GM12878 (cell line): Measurements from ENCODE around the gene MYL11.

Experiments
- EZH2 ChIP-seq: IDR thresholded peaks from 2 replicates; pipeline ENCODE4 v1.6.1; 2012; ENCODE audit warnings: low read depth, mild to moderate bottlenecking, control low read depth, inconsistent platforms, low read length, borderline replicate concordance; ENCODE audit not compliant: control insufficient read depth
- JUND ChIP-seq: IDR thresholded peaks from 2 replicates; pipeline ENCODE4 v1.6.1; 2012; ENCODE audit warnings: low read depth, mild to moderate bottlenecking, low read length, improper control_type of control experiment, moderate library complexity
- MEF2A ChIP-seq: IDR thresholded peaks from 2 replicates; pipeline ENCODE4 v1.6.1; 2011; ENCODE audit warnings: low read depth, mild to moderate bottlenecking, low read length, moderate library complexity; ENCODE audit not compliant: insufficient read depth
- TF ChIP-seq, protein P1 (sequence below): IDR thresholded peaks from 2 replicates; pipeline ENCODE4 v1.6.1; 2012; ENCODE audit warnings: mild to moderate bottlenecking, low read depth, low read length

DNA sequence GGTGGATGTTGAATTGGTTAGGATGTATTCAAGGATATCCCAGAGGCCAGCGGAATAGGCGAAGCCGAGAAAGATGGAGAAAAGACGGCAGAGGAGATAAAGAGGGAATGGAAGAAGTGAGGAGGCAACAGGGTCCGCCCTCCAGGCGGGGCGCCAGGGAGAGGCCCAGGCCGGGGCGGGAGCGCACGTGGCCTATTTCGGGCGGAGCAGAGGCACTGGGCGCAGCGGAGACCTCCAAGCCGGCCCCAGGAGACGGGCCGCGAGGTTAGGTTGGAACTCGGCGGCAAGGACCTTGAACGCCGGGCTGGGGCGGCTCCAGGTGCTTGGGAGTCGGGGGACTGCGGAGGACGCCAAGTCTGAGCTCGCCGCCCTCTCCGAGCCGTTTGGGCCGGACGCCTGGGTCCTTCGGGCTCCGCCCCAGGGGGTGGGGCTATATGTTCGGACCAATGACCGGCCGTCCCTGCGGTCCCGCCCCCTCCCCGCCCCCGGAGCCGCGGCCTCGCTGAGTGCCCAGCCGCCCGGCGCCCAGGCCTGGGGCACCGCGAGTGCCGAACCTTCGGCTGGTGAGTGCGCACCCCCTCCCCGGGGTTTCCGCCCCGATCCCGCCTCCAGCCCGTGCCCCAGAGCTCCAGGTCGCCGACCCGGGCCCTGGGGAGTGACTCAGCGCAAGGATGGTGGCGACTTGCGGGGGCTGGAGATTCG, 32.7 kb downstream of the MYL11 start, which contains the start of gene ZNF771:
- TF ChIP-seq JUND: no peak
- TF ChIP-seq EZH2: no peak
- no peak for TF ChIP-seq MEF2A
- TF ChIP-seq, protein P1, sequence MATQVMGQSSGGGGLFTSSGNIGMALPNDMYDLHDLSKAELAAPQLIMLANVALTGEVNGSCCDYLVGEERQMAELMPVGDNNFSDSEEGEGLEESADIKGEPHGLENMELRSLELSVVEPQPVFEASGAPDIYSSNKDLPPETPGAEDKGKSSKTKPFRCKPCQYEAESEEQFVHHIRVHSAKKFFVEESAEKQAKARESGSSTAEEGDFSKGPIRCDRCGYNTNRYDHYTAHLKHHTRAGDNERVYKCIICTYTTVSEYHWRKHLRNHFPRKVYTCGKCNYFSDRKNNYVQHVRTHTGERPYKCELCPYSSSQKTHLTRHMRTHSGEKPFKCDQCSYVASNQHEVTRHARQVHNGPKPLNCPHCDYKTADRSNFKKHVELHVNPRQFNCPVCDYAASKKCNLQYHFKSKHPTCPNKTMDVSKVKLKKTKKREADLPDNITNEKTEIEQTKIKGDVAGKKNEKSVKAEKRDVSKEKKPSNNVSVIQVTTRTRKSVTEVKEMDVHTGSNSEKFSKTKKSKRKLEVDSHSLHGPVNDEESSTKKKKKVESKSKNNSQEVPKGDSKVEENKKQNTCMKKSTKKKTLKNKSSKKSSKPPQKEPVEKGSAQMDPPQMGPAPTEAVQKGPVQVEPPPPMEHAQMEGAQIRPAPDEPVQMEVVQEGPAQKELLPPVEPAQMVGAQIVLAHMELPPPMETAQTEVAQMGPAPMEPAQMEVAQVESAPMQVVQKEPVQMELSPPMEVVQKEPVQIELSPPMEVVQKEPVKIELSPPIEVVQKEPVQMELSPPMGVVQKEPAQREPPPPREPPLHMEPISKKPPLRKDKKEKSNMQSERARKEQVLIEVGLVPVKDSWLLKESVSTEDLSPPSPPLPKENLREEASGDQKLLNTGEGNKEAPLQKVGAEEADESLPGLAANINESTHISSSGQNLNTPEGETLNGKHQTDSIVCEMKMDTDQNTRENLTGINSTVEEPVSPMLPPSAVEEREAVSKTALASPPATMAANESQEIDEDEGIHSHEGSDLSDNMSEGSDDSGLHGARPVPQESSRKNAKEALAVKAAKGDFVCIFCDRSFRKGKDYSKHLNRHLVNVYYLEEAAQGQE: no peak
